ENCODE data around the gene PRKN. TPM values are rescaled to one million over a fixed set of nuclear protein-coding genes. Genes with fewer than 3 reads are reported as not detected.

Gene PRKN
- total and polyA plus RNA-seq, 9 of the 15 experiments (the other 6 are each of a cell fraction or from before 2014, with no cell fraction given): 0.03 to 0.96 (median 0.15) TPM; not detected in 2

- TF ChIP-seq HBP1 (CRISPR knock-in tag; IDR thresholded peaks at IDR 0.05) (no peak), SRSF9 (IDR thresholded peaks at IDR 0.05; ENCODE audit: borderline replicate concordance, low read depth, low read length) (no peak), NFIX (CRISPR knock-in tag; IDR thresholded peaks at IDR 0.05; ENCODE audit: low read depth) (no peak), PHF20 (IDR thresholded peaks at IDR 0.05; ENCODE audit: partially characterized antibody) (no peak), POLR3A (IDR thresholded peaks at IDR 0.05; ENCODE audit: borderline replicate concordance, extremely low read depth, insufficient read depth, insufficient read length) (no peak), CBX5 (IDR thresholded peaks at IDR 0.05; ENCODE audit: borderline replicate concordance, low read depth) (no peak), CHD2 (IDR thresholded peaks at IDR 0.05; ENCODE audit: low read depth, low read length) (no peak), SNRNP70 (optimal IDR thresholded peaks at IDR 0.05; ENCODE audit: low read depth, low read length) (no peak), PTRF (tag; IDR thresholded peaks at IDR 0.05) (no peak), HMBOX1 (IDR thresholded peaks at IDR 0.05) (no peak), POLR2B (IDR thresholded peaks at IDR 0.05; ENCODE audit: low read depth, partially characterized antibody) (no peak)
Measured at GRCh38 chr6:162147281-162147680, 580.3 kb downstream of the PRKN start (continued).
